ENCODE data around the gene BAX.
"Not testable (repeated sequence)": the region's sequence is repeated elsewhere in the genome, so short reads cannot be mapped to it uniquely, and the experiment has no call there.

The BAX gene

DNA sequence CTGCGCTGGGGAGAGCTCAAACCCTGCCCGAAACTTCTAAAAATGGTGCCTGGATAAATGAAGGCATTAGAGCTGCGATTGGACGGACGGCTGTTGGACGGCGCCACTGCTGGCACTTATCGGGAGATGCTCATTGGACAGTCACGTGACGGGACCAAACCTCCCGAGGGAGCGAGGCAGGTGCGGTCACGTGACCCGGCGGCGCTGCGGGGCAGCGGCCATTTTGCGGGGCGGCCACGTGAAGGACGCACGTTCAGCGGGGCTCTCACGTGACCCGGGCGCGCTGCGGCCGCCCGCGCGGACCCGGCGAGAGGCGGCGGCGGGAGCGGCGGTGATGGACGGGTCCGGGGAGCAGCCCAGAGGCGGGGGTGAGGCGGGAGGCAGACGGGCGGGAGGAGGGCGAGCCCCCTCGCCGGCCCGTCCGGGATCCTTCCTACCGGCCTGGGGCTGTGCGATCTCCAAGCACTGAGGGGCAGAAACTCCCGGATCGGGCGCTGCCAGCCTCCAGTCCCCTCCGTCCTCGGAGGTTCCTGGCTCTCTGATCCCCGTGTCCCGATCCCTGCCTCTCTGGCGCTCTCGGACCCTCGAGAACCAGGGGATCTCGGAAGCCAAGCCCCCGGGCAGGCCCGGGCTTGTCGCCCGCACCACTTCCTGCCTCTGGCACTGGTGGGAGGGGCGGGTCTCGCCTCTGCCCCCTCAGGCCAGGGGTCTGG lies at the start of gene BAX:
Gene BAX, plus strand, starts transcription at position 281 of the 713 bp plus-strand sequence. Its CDS starts 54 bp downstream, at position 335.
- in situ Hi-C loops (cut with MboI; ENCODE audit: low sequenced_read_pairs) = loop anchor here (25.0 kb wide), 1 partner anchor 167 kb away; no protein-coding TSS in a partner anchor

DNA sequence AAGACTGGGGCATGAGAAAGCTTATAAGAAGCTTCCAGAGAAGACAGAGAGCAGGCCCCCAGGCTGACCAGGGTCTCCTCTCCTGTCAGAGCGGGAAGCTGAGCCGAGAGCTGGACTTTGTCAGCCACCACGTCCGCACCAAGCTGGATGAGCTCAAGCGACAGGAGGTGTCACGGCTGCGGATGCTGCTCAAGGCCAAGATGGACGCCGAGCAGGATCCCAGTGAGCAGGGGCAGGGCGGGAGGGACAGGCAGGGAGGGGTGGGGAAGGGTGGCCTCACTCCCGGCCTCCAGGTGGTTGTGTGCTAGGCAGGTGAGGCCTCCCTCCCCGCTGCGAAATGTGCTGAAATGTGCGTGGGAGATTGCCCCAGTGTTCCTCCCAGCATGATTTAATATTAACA lies 49.0 kb upstream of the BAX start:
- in situ Hi-C loops (cut with MboI; ENCODE audit: low sequenced_read_pairs) = no loop called here

DNA sequence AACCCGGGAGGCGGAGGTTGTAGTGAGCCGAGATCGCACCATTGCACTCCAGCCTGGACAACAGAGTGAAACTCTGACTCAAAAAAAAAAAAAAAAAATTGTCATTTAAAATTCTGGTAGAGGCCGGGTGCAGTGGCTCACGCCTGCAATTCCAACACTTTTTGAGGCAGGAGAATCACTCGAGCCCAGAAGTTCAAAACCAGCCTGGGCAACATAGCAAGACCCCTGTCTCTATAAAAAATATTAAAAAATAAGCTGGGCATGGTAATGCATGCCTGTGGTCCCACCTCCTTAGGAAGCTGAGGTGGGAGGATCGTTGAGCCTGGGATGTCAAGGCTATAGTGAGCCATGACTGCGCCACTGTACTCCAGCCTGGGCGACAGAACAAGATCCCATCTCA lies 48.4 kb upstream of the BAX start:
- in situ Hi-C loops (cut with MboI; ENCODE audit: low sequenced_read_pairs) = no loop called here

DNA sequence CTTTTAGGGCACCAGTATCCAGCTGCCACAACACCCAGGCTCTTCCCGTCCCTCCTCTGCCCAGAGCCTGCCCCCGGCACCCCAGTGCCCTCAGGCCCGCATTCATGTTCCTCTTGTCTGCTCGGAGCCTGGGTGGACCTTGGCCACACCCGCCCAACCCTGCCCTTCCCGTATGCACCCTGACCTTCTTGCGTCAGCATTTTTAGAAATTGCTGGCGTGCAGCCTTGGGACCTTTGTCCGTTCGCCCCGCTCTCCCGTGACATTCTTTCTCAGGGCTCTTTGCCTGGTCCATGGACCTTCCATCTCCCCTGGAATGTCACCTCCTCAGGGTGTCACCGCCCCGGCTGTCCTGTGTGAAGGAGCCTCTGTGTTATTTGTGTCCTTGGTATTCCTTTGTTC lies 47.0 kb upstream of the BAX start:
- in situ Hi-C loops (cut with MboI; ENCODE audit: low sequenced_read_pairs) = no loop called here

DNA sequence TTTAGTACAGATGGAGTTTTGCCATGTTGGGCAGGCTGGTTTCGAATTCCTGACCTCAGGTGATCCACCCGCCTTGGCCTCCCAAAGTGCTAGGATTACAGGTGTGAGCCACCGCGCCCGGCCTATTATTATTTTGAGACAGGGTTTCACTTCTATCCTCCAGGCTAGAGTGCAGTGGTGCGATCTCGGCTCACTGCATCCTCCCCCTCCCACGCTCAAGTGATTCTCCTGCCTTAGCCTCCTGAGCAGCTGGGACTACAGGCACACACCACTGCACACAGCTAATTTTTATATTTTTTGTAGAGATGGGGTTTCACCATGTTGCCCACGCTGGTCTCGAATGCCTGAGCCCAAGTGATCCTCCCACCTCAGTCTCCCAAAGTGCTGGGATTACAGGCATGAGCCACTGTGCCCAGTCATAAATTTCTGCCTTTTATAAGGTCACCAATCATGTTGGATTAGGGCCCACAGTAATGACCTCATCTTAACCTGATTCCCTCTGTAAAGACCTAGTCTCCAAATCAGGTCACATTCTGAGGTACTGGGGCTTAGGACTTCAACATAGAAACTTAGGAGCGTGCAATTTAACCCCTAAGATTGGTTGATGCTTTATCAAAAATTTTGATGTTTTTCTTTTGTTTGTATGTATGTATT lies 45.1 kb upstream of the BAX start:
- in situ Hi-C loops (cut with MboI; ENCODE audit: low sequenced_read_pairs) = not testable (repeated sequence)

DNA sequence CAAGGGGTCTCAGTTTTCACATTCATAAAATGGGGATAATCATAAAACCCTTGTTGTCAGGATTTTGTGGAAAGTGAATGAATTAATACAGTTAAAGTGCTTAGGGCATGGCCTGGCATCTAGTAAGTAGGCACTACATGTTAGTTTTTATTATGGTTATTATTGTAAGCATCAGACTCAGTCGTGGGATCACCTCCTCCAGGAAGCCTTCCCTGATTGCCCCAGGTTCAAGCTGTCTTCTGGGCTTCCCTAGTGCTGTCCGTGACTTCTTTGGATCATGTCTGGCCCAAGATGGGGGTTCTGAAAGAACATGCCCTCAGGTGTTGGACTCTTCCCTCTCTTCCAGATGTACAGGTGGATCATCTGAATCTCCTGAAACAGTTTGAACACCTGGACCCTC lies 43.9 kb upstream of the BAX start:
- in situ Hi-C loops (cut with MboI; ENCODE audit: low sequenced_read_pairs) = no loop called here

DNA sequence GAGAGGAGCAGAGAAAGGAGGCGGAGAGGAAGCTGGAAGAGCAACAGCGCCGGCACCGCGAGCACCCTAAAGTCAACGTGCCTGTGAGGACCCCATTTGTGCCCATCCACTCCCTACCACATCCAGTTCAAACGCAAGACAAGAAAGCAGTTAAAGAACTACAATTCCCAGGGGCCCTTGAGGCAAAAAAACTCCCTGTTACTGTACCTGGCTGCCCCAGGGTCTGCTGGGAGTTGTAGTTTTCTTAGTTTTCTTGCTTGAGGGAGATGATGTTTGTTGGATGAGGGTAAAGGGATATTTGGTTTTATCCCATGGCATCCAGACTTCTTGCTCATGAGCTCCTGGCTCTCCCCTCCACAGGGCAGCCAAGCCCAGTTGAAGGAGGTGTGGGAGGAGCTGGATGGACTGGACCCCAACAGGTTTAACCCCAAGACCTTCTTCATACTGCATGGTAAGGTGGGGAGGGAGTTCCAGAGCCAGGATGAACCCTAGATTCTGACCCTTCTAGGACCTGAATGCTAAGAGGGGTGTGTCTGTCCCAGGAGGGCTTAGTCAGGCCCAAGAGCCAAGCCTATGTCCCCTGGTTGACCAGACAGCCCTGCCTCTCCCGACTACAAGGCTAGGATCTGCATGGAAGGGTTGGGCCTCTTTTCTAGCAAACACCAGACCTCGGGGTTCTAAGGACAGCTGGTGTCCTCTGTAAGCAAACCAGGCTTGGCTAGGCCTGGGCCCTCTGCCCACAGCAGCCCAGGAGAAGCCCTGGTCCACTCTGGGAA lies 41.4 kb upstream of the BAX start:
- in situ Hi-C loops (cut with MboI; ENCODE audit: low sequenced_read_pairs) = no loop called here

DNA sequence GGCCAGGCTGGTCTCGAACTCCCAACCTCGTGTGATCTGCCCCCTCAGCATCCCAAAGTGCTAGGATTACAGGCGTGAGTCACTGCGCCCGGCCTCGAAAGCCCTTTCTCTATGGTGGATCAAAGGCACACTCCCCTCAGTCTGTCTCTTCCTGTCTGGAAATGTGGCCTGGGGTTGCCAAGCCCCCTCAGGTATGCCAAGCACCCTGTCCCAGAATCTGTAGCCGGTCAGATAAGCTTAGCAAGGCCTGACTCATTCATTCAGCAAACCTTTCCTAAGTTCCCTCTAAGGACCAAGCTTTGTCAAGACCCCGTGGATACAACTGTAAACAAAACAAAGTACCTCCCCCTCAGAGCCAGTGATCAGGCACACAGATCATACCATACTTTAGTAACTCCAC lies 40.5 kb upstream of the BAX start:
- in situ Hi-C loops (cut with MboI; ENCODE audit: low sequenced_read_pairs) = no loop called here

DNA sequence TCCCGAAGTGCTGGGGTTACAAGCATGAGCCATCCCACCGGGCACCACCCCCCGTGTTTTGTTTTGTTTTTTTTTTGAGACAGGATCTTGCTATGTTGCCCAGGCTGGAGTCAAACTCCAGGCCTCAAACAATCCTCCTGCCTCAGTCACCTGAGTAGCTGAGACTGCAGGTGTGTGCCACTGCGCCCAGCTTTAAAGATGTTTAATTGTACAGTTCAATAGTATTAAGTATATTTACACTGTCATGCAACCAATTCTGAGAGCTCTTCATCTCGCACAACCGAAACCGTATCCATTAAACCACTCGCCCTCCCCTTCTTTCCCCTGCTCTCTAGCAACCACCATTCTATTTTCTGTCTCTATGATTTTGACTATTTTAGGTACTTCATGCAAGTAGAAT lies 38.9 kb upstream of the BAX start:
- in situ Hi-C loops (cut with MboI; ENCODE audit: low sequenced_read_pairs) = no loop called here

DNA sequence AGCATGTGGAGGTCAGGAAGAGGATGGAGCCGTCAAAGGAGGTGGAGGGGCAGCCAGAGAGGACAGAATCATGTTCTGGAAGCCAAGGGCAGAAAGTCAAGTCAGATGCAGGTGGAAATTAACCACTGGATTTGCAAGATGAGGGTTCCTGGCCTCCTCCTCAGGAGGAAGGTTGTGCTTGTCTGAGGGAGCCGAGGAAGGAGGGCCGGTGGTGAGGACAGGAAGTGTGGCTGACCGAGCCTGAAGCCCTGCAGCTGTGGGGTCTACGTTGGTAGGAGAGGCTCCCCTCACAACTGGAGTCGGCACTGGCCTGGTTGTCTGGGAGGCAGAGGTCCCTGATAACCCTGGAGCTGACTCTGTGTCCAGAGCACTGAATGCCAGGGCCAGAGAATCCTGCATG lies 36.6 kb upstream of the BAX start:
- in situ Hi-C loops (cut with MboI; ENCODE audit: low sequenced_read_pairs) = no loop called here

DNA sequence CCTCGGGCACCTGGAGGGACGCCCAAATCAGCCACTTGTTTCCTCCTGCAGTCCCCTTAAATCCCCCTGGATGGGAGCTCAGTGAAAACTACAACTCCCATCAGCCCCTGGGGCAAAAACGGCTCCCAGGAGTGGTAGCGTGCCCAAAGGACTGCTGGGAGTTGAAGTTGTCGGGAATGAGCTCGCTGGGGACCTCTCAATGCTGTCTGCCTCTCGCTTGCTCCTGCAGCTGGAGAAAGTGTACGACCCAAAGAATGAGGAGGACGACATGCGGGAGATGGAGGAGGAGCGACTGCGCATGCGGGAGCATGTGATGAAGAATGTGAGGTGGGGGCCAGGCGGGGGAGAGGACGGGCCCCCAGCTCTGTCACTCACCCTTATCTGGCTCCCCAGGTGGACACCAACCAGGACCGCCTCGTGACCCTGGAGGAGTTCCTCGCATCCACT lies 35.9 kb upstream of the BAX start:
- in situ Hi-C loops (cut with MboI; ENCODE audit: low sequenced_read_pairs) = no loop called here

DNA sequence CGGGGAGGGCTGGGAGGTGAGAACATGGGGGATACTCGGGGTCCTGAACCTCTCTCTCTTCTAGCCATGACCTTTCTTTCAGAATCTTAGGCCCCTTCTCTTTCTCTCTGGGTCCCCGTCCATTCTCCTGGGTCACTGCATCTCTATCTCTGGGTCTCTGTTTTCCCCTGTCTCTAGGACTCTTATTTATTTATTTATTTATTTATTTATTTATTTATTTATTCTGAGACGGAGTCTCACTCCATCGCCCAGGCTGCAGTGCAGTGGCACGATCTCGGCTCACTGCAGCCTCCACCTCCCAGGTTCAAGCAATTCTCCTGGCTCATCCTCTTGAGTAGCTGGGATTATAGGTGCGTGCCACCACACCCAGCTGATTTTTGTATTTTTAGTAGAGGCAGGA lies 35.4 kb upstream of the BAX start:
- in situ Hi-C loops (cut with MboI; ENCODE audit: low sequenced_read_pairs) = not testable (repeated sequence)

DNA sequence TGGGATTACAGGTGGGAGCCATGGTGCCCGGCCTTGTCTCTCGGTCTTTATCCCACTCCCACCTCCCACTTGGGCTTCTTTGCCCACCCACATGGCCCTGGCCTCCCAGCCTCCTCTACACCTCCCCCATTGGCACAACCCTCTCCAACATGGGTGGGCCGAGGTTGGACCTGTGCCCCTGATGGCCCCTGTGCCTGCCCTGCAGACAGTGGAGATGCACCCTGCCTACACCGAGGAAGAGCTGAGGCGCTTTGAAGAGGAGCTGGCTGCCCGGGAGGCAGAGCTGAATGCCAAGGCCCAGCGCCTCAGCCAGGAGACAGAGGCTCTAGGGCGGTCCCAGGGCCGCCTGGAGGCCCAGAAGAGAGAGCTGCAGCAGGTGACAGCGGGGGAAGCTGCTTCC lies 33.7 kb upstream of the BAX start:
- in situ Hi-C loops (cut with MboI; ENCODE audit: low sequenced_read_pairs) = no loop called here

DNA sequence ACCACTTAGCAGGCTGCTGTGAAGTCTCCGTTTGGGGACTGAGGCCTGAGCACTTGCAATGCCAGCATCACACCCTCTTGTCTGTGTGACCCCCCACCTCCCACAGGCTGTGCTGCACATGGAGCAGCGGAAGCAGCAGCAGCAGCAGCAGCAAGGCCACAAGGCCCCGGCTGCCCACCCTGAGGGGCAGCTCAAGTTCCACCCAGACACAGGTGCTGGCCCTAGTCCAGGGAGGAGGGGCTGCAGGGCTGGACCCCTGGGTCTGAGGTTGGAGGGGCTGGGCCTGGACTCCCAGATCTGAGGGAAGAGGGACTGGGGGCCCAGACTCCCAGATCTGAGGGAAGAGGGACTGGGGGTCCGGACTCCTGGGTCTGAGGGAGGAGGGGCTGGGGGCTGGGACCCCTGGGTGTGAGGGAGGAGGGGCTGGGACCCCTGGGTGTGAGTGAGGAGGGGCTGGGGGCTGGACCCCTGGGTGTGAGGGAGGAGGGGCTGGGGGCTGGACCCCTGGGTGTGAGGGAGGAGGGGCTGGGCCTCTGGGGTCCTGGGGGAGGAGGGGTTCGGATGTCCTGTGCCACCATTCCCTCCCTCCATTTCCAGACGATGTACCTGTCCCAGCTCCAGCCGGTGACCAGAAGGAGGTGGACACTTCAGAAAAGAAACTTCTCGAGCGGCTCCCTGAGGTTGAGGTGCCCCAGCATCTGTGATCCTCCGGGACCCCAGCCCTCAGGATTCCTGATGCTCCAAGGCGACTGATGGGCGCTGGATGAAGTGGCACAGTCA lies 32.8 kb upstream of the BAX start:
- in situ Hi-C loops (cut with MboI; ENCODE audit: low sequenced_read_pairs) = no loop called here

DNA sequence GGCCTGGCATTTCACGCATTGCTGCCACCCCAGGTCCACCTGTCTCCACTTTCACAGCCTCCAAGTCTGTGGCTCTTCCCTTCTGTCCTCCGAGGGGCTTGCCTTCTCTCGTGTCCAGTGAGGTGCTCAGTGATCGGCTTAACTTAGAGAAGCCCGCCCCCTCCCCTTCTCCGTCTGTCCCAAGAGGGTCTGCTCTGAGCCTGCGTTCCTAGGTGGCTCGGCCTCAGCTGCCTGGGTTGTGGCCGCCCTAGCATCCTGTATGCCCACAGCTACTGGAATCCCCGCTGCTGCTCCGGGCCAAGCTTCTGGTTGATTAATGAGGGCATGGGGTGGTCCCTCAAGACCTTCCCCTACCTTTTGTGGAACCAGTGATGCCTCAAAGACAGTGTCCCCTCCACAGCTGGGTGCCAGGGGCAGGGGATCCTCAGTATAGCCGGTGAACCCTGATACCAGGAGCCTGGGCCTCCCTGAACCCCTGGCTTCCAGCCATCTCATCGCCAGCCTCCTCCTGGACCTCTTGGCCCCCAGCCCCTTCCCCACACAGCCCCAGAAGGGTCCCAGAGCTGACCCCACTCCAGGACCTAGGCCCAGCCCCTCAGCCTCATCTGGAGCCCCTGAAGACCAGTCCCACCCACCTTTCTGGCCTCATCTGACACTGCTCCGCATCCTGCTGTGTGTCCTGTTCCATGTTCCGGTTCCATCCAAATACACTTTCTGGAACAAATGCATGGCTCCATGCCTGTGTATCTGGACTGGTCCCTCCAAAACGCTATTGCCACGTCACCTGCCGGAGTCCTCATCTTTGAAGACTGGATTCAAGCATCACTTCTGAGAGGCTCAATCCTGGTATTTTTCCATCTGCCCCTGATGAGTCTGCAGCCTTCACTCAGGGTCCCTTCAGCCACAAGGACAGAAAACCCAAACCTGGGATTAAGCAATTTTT lies 31.9 kb upstream of the BAX start:
- in situ Hi-C loops (cut with MboI; ENCODE audit: low sequenced_read_pairs) = no loop called here

DNA sequence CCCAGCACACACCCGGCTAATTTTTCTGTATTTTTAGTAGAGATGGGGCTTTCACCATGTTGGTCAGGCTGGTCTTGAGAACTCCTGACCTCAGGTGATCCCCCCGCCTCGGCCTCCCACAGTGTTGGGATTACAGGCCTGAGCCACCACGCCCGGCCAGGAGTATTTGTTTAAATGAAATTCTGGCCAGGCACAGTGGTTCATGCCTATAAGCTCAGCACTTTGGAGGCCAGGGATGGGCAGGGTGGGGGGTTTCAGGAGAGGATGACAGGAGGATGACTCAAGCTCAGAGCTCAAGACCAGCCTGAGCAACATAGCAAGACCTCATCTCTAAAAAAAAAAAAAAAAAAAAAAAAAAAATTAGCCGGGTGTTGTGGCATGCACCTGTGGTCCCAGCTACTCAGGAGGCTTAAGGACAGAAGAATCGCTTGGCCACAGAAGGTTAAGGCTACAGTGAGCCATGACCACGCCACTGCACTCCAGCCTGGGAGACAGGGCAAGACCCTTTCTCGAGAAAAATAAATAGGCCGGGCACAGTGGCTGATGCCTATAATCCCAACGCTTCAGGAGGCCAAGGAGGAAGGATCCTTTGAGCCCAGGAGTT lies 29.3 kb upstream of the BAX start:
- in situ Hi-C loops (cut with MboI; ENCODE audit: low sequenced_read_pairs) = no loop called here

DNA sequence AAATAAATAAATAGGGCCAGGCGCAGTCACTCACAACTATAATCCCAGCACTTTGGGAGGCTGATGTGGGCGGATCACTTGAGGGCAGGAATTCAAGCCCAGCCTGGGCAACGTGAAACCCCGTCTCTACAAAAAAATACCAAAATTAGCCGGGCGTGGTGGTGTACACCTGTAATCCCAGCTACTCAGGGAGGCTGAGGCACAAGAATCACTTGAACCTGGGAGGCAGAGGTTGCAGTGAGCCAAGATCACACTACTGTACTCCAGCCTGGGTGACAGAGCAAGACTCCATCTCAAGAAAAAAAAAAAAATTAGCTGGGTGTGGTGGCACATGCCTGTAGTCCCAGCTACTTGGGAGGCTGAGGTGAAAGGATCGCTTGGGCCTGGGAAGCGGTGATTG lies 28.8 kb upstream of the BAX start:
- in situ Hi-C loops (cut with MboI; ENCODE audit: low sequenced_read_pairs) = not testable (repeated sequence)

DNA sequence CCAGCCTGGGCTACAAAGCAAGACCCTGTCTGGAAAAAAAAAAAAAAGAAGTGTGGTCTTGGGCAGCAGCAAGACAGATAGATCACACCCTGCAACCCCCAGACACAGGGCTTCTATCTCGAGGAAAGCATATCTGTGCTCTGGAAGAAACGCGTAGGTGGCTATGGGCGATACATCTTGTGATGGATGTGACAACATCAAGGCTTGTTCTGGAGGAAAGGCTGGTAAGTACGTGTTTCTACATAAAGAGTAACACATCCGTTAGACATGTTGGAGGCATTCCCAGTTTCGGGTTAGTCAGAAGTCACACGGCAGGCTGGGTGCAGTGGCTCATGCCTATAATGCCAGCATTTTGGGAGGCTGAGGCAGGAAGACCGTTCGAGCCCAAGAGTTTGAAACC lies 27.8 kb upstream of the BAX start:
- in situ Hi-C loops (cut with MboI; ENCODE audit: low sequenced_read_pairs) = no loop called here

DNA sequence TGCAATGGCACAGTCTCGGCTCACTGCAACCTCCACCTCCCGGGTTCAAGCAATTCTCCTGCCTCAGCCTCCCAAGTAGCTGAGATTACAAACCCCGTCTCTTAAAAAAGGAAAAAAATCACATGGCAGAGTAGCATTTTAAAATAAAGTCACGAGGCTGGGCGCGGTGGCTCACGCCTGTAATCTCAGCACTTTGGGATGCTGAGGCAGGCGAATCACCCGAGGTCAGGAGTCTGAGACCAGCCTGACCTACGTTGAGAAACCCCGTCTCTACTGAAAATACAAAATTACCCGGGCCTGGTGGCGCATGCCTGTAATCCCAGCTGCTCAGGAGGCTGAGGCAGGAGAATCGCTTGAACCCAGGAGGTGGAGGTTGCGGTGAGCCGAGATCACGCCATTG lies 27.0 kb upstream of the BAX start:
- in situ Hi-C loops (cut with MboI; ENCODE audit: low sequenced_read_pairs) = not testable (repeated sequence)
